ENCODE results near the gene AQP6.

The AQP6 gene

DNA sequence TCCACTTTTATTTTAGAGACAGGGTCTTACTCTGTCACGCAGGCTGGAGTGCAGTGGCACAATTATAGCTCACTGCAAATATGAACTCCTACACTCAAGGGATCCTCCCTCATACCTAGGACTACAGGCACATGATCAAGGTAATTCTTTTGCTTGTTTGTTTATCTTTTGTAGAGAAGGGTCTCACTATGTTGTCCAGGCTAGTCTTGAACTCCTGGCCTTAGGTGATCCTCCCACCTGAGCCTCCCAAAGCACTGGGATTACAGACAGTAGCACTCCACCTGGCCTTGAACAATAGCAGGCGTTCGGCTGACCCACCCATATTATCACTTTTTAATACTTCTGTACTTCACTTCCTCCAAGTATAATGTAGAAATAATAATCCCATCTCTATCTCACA is 53.9 kb downstream of the AQP6 start (continued):
- TF ChIP-seq, protein P1, sequence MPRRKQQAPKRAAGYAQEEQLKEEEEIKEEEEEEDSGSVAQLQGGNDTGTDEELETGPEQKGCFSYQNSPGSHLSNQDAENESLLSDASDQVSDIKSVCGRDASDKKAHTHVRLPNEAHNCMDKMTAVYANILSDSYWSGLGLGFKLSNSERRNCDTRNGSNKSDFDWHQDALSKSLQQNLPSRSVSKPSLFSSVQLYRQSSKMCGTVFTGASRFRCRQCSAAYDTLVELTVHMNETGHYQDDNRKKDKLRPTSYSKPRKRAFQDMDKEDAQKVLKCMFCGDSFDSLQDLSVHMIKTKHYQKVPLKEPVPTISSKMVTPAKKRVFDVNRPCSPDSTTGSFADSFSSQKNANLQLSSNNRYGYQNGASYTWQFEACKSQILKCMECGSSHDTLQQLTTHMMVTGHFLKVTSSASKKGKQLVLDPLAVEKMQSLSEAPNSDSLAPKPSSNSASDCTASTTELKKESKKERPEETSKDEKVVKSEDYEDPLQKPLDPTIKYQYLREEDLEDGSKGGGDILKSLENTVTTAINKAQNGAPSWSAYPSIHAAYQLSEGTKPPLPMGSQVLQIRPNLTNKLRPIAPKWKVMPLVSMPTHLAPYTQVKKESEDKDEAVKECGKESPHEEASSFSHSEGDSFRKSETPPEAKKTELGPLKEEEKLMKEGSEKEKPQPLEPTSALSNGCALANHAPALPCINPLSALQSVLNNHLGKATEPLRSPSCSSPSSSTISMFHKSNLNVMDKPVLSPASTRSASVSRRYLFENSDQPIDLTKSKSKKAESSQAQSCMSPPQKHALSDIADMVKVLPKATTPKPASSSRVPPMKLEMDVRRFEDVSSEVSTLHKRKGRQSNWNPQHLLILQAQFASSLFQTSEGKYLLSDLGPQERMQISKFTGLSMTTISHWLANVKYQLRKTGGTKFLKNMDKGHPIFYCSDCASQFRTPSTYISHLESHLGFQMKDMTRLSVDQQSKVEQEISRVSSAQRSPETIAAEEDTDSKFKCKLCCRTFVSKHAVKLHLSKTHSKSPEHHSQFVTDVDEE (CRISPR knock-in tag; IDR thresholded peaks at IDR 0.05), result no peak
